DOHH2 (cell line): ENCODE results near the gene DKK3.

Experiments
- H3F3A ChIP-seq: fragments of 200-600 bp; sonication (generic), shearing (Covaris generic); 2 replicates; pipeline ENCODE4 v1.6.0; 2016; ENCODE audit warnings: antibody characterized with exemption, mild to moderate bottlenecking; ENCODE audit not compliant: control insufficient read depth, insufficient read depth
- H3K27ac ChIP-seq: fragments of 200-600 bp; sonication (generic); 2 replicates; pipeline ENCODE4 v1.5.1; 2014; ENCODE audit warnings: low read depth, mild to moderate bottlenecking, low read length, moderate library complexity
- H3K27me3 ChIP-seq: fragments of 200-600 bp; sonication (generic); 2 replicates; pipeline ENCODE4 v1.6.1; 2014; ENCODE audit warnings: mild to moderate bottlenecking, low read length, mixed read lengths; ENCODE audit not compliant: control insufficient read depth
- H3K36me3 ChIP-seq: fragments of 200-600 bp; sonication (generic); 2 replicates; pipeline ENCODE4 v1.6.1; 2014; ENCODE audit warnings: mild to moderate bottlenecking, low read length, moderate library complexity, mixed read lengths; ENCODE audit not compliant: control insufficient read depth
- H3K4me1 ChIP-seq: fragments of 200-600 bp; sonication (generic); 2 replicates; pipeline ENCODE4 v1.6.1; 2014; ENCODE audit warnings: mild to moderate bottlenecking, low read length, mixed read lengths; ENCODE audit not compliant: control insufficient read depth
- H3K4me2 ChIP-seq: fragments of 200-600 bp; sonication (generic); 2 replicates; pipeline ENCODE4 v1.6.0; 2014; ENCODE audit warnings: mild to moderate bottlenecking, low read length, moderate library complexity
- H3K4me3 ChIP-seq: fragments of 200-600 bp; sonication (generic); 2 replicates; pipeline ENCODE4 v1.5.1; 2014; ENCODE audit warnings: mild to moderate bottlenecking, low read length, mixed read lengths
- H3K79me2 ChIP-seq: fragments of 200-600 bp; sonication (generic); 2 replicates; pipeline ENCODE4 v1.6.1; 2014; ENCODE audit warnings: mild to moderate bottlenecking, low read length, mixed read lengths; ENCODE audit not compliant: control insufficient read depth
- H3K9me2 ChIP-seq: fragments of 200-600 bp; sonication (generic); replicated peaks from 2 replicates; pipeline ENCODE4 v1.6.1; 2014; ENCODE audit warnings: mild to moderate bottlenecking, low read length, mixed read lengths; ENCODE audit not compliant: control insufficient read depth
- H3K9me3 ChIP-seq: fragments of 200-600 bp; sonication (generic); 2 replicates; pipeline ENCODE4 v1.6.1; 2014; ENCODE audit warnings: antibody characterized with exemption, low read length, mixed read lengths; ENCODE audit not compliant: control insufficient read depth, insufficient read depth
- H4K20me1 ChIP-seq: fragments of 200-600 bp; sonication (generic); 2 replicates; pipeline ENCODE4 v1.6.0; 2014; ENCODE audit warnings: low read depth, mild to moderate bottlenecking, antibody characterized with exemption, low read length, moderate library complexity; ENCODE audit not compliant: control insufficient read depth, insufficient read depth
- EZH2phosphoT487 ChIP-seq: fragments of 200-600 bp; sonication (generic); IDR thresholded peaks from 2 replicates; pipeline ENCODE4 v1.6.1; 2017; ENCODE audit warnings: borderline replicate concordance, mild to moderate bottlenecking, antibody characterized with exemption, low read length, moderate library complexity, mixed read lengths
- TF ChIP-seq, protein P1 (sequence below): fragments of 200-600 bp; sonication (generic); IDR thresholded peaks from one replicate; pipeline ENCODE4 v1.5.1; 2014; ENCODE audit warnings: antibody characterized with exemption, mild to moderate bottlenecking, low read depth, low read length; ENCODE audit not compliant: poor library complexity, severe bottlenecking

DKK3 gene

DNA sequence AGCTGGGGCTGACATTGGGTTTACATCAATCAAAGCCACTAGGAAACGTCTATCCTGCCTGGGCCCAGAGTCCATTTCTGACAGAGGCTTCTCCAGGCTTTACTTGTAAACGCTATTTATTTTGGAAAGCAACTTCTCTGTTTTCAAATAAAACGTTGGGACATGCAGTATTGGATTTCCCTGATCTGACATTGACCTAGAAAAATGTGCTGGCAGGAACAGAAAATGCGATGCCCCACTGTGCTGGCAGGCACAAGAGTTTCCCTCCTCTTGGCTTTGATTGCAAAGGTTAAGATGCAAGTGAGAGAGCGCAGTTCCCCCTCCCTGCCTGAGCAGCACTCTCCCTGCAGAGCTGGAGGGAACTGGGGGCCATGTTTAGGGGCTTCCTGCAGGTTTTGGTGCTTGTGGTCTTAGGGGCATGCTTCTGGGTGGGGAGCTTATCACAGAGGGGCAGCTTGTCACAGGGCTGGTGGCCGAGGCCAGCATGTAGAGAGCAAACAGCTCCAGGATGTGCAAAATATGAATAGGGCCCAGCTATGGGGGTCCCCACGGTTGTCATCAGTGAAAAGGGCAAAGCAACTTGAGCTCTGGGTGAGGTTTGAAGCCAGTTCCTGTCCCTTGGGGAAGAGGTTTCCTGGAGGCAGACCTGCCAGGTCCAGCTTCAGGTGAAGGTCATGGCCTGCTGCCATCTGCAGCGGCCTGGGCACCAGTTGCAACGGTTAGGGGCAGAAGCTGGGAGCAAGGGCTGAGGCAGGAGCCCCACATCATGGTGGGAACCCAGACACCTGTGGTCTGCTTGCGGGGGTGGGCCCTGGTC, 42.3 kb upstream of the DKK3 start:
- H3F3A ChIP-seq, result no peaks in the 10 kb centered on the region
- H3K4me2 ChIP-seq, result no peak overlapping the region
- no peaks in the 10 kb centered on the region for H3K79me2 ChIP-seq
- no peak for TF ChIP-seq EZH2phosphoT487
- TF ChIP-seq, protein P1, sequence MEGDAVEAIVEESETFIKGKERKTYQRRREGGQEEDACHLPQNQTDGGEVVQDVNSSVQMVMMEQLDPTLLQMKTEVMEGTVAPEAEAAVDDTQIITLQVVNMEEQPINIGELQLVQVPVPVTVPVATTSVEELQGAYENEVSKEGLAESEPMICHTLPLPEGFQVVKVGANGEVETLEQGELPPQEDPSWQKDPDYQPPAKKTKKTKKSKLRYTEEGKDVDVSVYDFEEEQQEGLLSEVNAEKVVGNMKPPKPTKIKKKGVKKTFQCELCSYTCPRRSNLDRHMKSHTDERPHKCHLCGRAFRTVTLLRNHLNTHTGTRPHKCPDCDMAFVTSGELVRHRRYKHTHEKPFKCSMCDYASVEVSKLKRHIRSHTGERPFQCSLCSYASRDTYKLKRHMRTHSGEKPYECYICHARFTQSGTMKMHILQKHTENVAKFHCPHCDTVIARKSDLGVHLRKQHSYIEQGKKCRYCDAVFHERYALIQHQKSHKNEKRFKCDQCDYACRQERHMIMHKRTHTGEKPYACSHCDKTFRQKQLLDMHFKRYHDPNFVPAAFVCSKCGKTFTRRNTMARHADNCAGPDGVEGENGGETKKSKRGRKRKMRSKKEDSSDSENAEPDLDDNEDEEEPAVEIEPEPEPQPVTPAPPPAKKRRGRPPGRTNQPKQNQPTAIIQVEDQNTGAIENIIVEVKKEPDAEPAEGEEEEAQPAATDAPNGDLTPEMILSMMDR, result no peak
- H3K9me3 ChIP-seq, result no peaks in the 10 kb centered on the region
- H3K36me3 ChIP-seq, result no peaks in the 10 kb centered on the region
- H3K4me3 ChIP-seq, result no peak overlapping the region
- H4K20me1 ChIP-seq, result no peaks in the 10 kb centered on the region
- H3K27me3 ChIP-seq, result no peaks in the 10 kb centered on the region
- H3K27ac ChIP-seq, result no peak overlapping the region
- H3K9me2 ChIP-seq, result no peaks in the 10 kb centered on the region
- H3K4me1 ChIP-seq, result no peaks in the 10 kb centered on the region

DNA sequence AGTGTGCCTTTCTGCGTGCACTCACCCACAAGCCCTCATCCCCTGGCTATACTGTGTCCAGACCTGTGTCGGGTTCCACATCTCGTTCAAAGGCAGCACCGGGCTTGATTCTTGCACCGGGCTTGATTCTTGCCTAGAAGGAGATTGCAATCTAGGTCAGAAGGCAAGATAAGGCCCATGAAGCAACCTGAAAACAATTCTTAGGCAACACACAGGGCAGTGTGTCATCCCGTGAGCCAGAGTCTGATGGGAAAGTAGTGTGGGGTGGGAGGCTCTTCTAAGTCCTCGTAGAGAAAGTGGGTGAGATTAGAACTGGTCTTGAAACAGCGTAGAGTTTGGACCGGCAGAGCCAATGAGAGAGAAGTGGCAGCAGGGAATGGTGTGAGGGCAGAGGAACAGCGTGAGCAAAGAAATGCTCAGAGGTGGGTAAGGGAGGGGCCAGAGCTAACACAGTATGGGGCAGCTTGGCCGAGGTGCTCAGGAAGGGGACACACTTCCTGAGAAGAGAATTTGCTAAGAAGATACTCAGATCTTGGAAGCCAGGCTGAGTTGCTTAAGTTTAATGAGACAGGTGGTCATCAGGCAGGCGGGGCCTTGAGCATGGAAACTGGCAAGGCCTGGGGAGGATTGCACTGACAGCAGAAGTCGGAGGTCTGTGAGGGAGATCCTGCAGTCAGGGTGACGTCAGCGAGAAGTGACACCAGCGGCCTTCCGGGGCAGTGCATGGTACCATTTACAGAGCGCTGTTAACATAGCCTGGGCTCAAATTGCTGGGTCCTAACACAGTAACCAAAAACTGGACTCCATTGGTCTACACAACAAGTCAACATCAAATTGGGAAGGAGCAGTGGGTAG, 40.7 kb upstream of the DKK3 start:
- Histone ChIP-seq H3K4me1 (no peaks in the 10 kb centered on the region), H3K27ac (no peak overlapping the region), H3K4me2 (no peak overlapping the region), H3K4me3 (no peak overlapping the region), H3K36me3 (no peaks in the 10 kb centered on the region), H3K9me3 (no peaks in the 10 kb centered on the region), H4K20me1 (no peaks in the 10 kb centered on the region), H3K9me2 (no peaks in the 10 kb centered on the region), H3K79me2 (no peaks in the 10 kb centered on the region), H3F3A (no peaks in the 10 kb centered on the region), H3K27me3 (no peaks in the 10 kb centered on the region)
- TF ChIP-seq, protein P1, result no peak
- no peak for TF ChIP-seq EZH2phosphoT487

DNA sequence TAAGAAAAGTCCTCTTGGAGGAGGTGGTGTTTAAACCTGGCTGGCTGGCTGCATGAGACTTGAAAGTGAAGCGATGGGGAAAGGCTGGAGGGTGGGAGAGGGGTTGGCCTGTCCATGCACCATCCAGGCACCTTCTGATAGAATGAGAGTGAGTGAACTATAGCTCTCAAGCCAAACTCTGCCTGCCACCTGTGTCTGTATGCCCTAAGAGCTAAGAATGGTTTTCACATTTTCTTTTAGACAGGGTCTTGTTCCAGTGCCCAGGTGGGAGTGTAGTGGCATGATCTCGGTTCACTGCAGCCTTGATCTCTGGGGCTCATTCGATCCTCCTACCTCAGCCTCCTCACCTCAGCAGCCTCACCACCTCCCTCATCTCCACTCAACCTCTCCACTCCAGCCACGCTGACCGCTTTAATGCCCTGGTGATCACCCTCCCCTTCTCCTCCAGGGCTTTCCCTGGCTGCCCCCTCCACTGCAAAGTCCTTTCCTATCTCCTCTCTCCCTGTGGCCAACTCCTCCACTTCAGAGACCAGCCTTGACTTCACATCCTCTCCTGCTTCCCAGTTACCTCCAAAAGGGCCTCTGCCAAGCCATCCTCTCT, 38.3 kb upstream of the DKK3 start:
- H3K9me2 ChIP-seq, result no peaks in the 10 kb centered on the region
- H3F3A ChIP-seq, result no peaks in the 10 kb centered on the region
- H3K9me3 ChIP-seq, result no peaks in the 10 kb centered on the region
- TF ChIP-seq, protein P1, result no peak
- TF ChIP-seq EZH2phosphoT487, result no peak
- no peaks in the 10 kb centered on the region for H3K4me1 ChIP-seq
- H4K20me1 ChIP-seq, result no peaks in the 10 kb centered on the region
- H3K36me3 ChIP-seq, result no peaks in the 10 kb centered on the region
- H3K79me2 ChIP-seq, result no peaks in the 10 kb centered on the region
- H3K27ac ChIP-seq, result no peak overlapping the region
- no peak overlapping the region for H3K4me2 ChIP-seq
- no peaks in the 10 kb centered on the region for H3K27me3 ChIP-seq
- H3K4me3 ChIP-seq, result no peak overlapping the region
